IMR-90 (cell line): Measurements from ENCODE around the gene SRPK1. TPM values are rescaled to one million over a fixed set of nuclear protein-coding genes. Genes with fewer than 3 reads are reported as not detected.

ENCODE experiments used
- ATAC-seq: fragments of 200-7000 bp; cut with Tn5 transposase; 2 replicates; pipeline ENCODE4 v1.9.1; 2020; ENCODE audit warnings: low read depth, mild to moderate bottlenecking, moderate library complexity
- BruUV-seq: library from RNA; stranded (reverse); fragments of 400-500 nt; replicated peaks from 2 replicates; lab custom pipeline; 2021; lab: Mats Ljungman, UMichigan
- CTCF ChIA-PET: fragments of 300-600 bp; formaldehyde crosslinking; extraction: SDS; loops from one replicate; lab custom pipeline; 2021; ENCODE audit warnings: antibody characterized with exemption; lab: Yijun Ruan, JAX
- POLR2A ChIA-PET: fragments of 300-600 bp; sonication (Branson Sonifier 250); formaldehyde crosslinking; loops from one replicate; lab custom pipeline; 2022; ENCODE audit warnings: antibody characterized with exemption; ENCODE audit not compliant: unreplicated experiment; lab: Charles Lee
- DNase-seq: peaks from one replicate; pipeline ENCODE4 v3.0.0; 2013
- H2AFZ ChIP-seq: replicated peaks from 2 replicates; pipeline ENCODE3; 2013; ENCODE audit warnings: low read length, mild to moderate bottlenecking; ENCODE audit not compliant: poor library complexity
- H2AK5ac ChIP-seq: 2 replicates; pipeline ENCODE4 v1.6.1; 2013; ENCODE audit warnings: low read depth, low read length, inconsistent platforms
- H2AK9ac ChIP-seq: replicated peaks from 2 replicates; pipeline ENCODE3; 2013; ENCODE audit warnings: mild to moderate bottlenecking, low read depth, low read length, moderate library complexity; ENCODE audit not compliant: poor library complexity
- H2BK120ac ChIP-seq: 2 replicates; pipeline ENCODE4 v1.6.1; 2013; ENCODE audit warnings: low read depth, low read length, inconsistent platforms
- H2BK15ac ChIP-seq: 3 replicates; pipeline ENCODE4 v1.6.1; 2013; ENCODE audit warnings: low read depth, low read length, inconsistent platforms
- H2BK20ac ChIP-seq: 2 replicates; pipeline ENCODE4 v1.6.1; 2013; ENCODE audit warnings: low read depth, mild to moderate bottlenecking, inconsistent platforms, low read length, moderate library complexity
- H2BK5ac ChIP-seq: 2 replicates; pipeline ENCODE4 v1.6.1; 2013; ENCODE audit warnings: mild to moderate bottlenecking, low read depth, low read length, inconsistent platforms; ENCODE audit not compliant: poor library complexity, severe bottlenecking
- H3K14ac ChIP-seq: replicated peaks from 2 replicates; pipeline ENCODE4 v1.6.1; 2013; ENCODE audit warnings: low read depth, low read length, inconsistent platforms
- H3K18ac ChIP-seq: 2 replicates; pipeline ENCODE4 v1.6.1; 2013; ENCODE audit warnings: low read depth, low read length, control low read depth
- H3K23ac ChIP-seq: 2 replicates; pipeline ENCODE4 v1.6.1; 2013; ENCODE audit warnings: low read depth, low read length, inconsistent platforms
- H3K27ac ChIP-seq: 2 replicates; pipeline ENCODE4 v1.5.1; 2013; ENCODE audit warnings: mild to moderate bottlenecking, control low read depth, low read length; ENCODE audit not compliant: insufficient read depth
- H3K27me3 ChIP-seq: 2 replicates; pipeline ENCODE4 v1.6.1; 2013; ENCODE audit warnings: low read length; ENCODE audit not compliant: control insufficient read depth, insufficient read depth
- H3K36me3 ChIP-seq: 2 replicates; pipeline ENCODE4 v1.6.1; 2013; ENCODE audit warnings: low read length, mixed read lengths; ENCODE audit not compliant: control insufficient read depth, insufficient read depth
- H3K4ac ChIP-seq: 2 replicates; pipeline ENCODE4 v1.6.1; 2013; ENCODE audit warnings: low read depth, low read length, inconsistent platforms
- H3K4me1 ChIP-seq: 2 replicates; pipeline ENCODE4 v1.6.1; 2013; ENCODE audit warnings: low read length, mixed read lengths; ENCODE audit not compliant: control insufficient read depth, insufficient read depth
- H3K4me2 ChIP-seq: 2 replicates; pipeline ENCODE4 v1.6.1; 2013; ENCODE audit warnings: low read depth, mild to moderate bottlenecking, control low read depth, low read length, moderate library complexity
- H3K4me3 ChIP-seq: 2 replicates; pipeline ENCODE4 v1.5.1; 2013; ENCODE audit warnings: low read depth, mild to moderate bottlenecking, control low read depth, low read length, moderate library complexity; ENCODE audit not compliant: insufficient read depth
- H3K56ac ChIP-seq: 2 replicates; pipeline ENCODE4 v1.6.1; 2013; ENCODE audit warnings: low read length, inconsistent platforms; ENCODE audit not compliant: insufficient read depth; ENCODE audit errors: extremely low read depth
- H3K79me1 ChIP-seq, 2 experiments: 2 replicates each; pipeline ENCODE4 v1.6.1; 2013; ENCODE audit warnings: low read length in 2 of 2, inconsistent platforms in 1 of 2, low read depth in 1 of 2
- H3K9ac ChIP-seq: 2 replicates; pipeline ENCODE4 v1.6.1; 2013; ENCODE audit warnings: low read depth, low read length, control low read depth
- H3K9me1 ChIP-seq: 2 replicates; pipeline ENCODE4 v1.6.1; 2013; ENCODE audit warnings: low read length, inconsistent platforms; ENCODE audit not compliant: insufficient read depth
- H3K9me3 ChIP-seq: 2 replicates; pipeline ENCODE4 v1.6.1; 2013; ENCODE audit warnings: low read length; ENCODE audit not compliant: control insufficient read depth, insufficient read depth
- H4K20me1 ChIP-seq: 2 replicates; pipeline ENCODE4 v1.6.1; 2013; ENCODE audit warnings: low read length, inconsistent platforms; ENCODE audit not compliant: insufficient read depth
- H4K5ac ChIP-seq: 2 replicates; pipeline ENCODE4 v1.6.1; 2013; ENCODE audit warnings: mild to moderate bottlenecking, low read depth, low read length, control low read depth
- H4K8ac ChIP-seq, 2 experiments: 2 replicates each; pipeline ENCODE4 v1.6.1; 2013; ENCODE audit warnings: low read depth in 2 of 2, low read length in 2 of 2, control low read depth in 1 of 2, inconsistent platforms in 1 of 2
- H4K91ac ChIP-seq: 2 replicates; pipeline ENCODE4 v1.6.1; 2013; ENCODE audit warnings: low read depth, low read length, inconsistent platforms; ENCODE audit not compliant: insufficient read depth
- CEBPB ChIP-seq: IDR thresholded peaks from 2 replicates; pipeline ENCODE4 v1.6.1; 2012; ENCODE audit warnings: low read depth, low read length, improper control_type of control experiment
- ELK1 ChIP-seq: fragments of 150-350 bp; IDR thresholded peaks from 2 replicates; pipeline ENCODE4 v1.6.1; 2016; ENCODE audit warnings: low read depth, mild to moderate bottlenecking, low read length, moderate library complexity, borderline replicate concordance
- MXI1 ChIP-seq: IDR thresholded peaks from 2 replicates; pipeline ENCODE4 v1.6.1; 2012; ENCODE audit warnings: low read depth, mild to moderate bottlenecking, low read length, moderate library complexity, borderline replicate concordance
- POLR2A ChIP-seq: IDR thresholded peaks from 2 replicates; pipeline ENCODE4 v1.6.1; 2012; ENCODE audit warnings: mild to moderate bottlenecking, low read depth, low read length
- RFX5 ChIP-seq: IDR thresholded peaks from 2 replicates; pipeline ENCODE4 v1.8.0; 2012; ENCODE audit warnings: low read depth, mild to moderate bottlenecking, low read length, moderate library complexity
- WGBS, 2 experiments: methylation state at CpG; one replicate each; pipeline versions ENCODE4 v1.1.5 to v1.1.7; 2013; ENCODE audit warnings: missing lambda C conversion rate in 2 of 2; ENCODE audit not compliant: insufficient read length in 1 of 2; ENCODE audit errors: extremely low coverage in 2 of 2; 5-methylcytosine and 5-hydroxymethylcytosine counted together
- dilution Hi-C: fragments of 300-500 bp; cut with HindIII; formaldehyde crosslinking; loops from one replicate; pipeline ENCODE4 v1.14.3; 2018; ENCODE audit warnings: low sequenced_read_pairs; ENCODE audit not compliant: unreplicated experiment
- in situ Hi-C: fragments of 300-500 bp; cut with MboI; formaldehyde crosslinking; loops from 3 replicates; pipeline ENCODE4 v1.14.3; 2019; ENCODE audit warnings: low sequenced_read_pairs, inconsistent platforms, mixed read lengths
- intact Hi-C: fragments of 100-400 bp; cut with micrococcal nuclease; formaldehyde crosslinking; loops from 2 replicates; pipeline ENCODE4 v1.10.0; 2022
- polyA plus RNA-seq, 3 experiments: library from polyadenylated mRNA; depleted of rRNA; stranded (reverse); fragments of >200 nt; gene quantifications; 2 replicates each; pipeline ENCODE4 v1.2.3, GENCODE V29; 2012; ENCODE audit warnings: low replicate concordance in 1 of 3
- total RNA-seq: library from RNA; depleted of rRNA; stranded (reverse); fragments of >200 nt; gene quantifications from 2 replicates; pipeline ENCODE4 v1.2.3, GENCODE V29; 2012

Gene SRPK1
- total and polyA plus RNA-seq, 2 of the 4 experiments (the other 2 are of a cell fraction): 22.5 to 44.6 TPM

DNA sequence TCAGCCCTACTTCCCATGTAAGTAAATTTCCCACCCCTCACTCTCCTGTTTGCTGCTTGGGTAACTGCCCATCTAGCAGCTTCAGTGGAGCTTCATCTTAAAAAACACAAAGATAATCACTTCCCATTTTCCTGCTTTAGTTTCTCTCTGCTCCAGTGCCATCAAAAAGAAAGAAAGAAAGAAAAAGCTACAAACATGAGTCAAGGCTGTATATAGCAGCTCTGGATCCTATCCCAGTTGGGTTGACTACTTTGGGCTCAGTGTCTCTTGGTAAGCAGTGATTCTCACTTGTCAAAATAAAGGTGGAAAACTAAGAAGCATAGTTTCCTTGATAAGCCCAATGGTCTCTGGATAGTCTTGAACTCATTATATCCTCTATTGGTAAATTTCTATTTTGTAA lies 48.7 kb upstream of the SRPK1 start (continued):
- TF ChIP-seq ELK1 (no peak), RFX5 (no peak), CEBPB (no peak), MXI1 (no peak)

DNA sequence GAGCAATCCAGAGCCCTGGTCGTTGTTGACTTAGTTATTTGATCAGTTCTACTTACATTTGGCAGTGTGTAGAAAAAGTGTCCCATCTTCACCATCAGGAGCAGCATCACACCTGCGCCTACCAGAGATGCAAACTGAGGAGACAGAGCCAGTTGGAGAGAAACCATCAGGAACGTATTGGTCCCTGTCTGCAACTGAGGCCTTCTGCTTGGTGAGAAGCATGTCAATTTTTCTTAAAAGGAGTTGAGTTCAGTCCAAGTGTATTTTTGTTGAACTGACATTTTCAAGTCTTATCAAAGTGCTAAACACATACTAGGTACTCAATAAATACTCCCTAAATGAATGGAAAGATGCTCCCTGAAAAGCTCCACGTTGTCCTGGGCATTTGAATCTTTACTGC lies 47.9 kb upstream of the SRPK1 start:
- H2AK9ac ChIP-seq: no peak overlapping the region
- H2BK120ac ChIP-seq: no peak overlapping the region
- dilution Hi-C loops: no loop called here
- H3K27ac ChIP-seq: no peak overlapping the region
- H4K91ac ChIP-seq: no peak overlapping the region
- no peak overlapping the region for H3K9ac ChIP-seq
- no peak overlapping the region for H4K8ac ChIP-seq
- H2BK15ac ChIP-seq: no peak overlapping the region
- ATAC-seq: no peak
- TF ChIP-seq POLR2A: no peak
- no peaks in the 10 kb centered on the region for H3K79me1 ChIP-seq
- DNase-seq: no peak
- H3K18ac ChIP-seq: no peak overlapping the region
- no peak overlapping the region for H3K14ac ChIP-seq
- H3K9me1 ChIP-seq: no peaks in the 10 kb centered on the region; the same call in 1 of the 2 replicates
- intact Hi-C loops: no loop called here
- H4K5ac ChIP-seq: no peak overlapping the region
- no peaks in the 10 kb centered on the region for H4K20me1 ChIP-seq
- H3K56ac ChIP-seq: no peak overlapping the region
- H3K4me1 ChIP-seq: no peaks in the 10 kb centered on the region
- H3K27me3 ChIP-seq: peaks cover 2% of the 10 kb centered on the region
- no peaks in the 10 kb centered on the region for H3K36me3 ChIP-seq
- CTCF ChIA-PET: no interaction called here
- H2AFZ ChIP-seq: no peak overlapping the region
- H3K9me3 ChIP-seq: no peaks in the 10 kb centered on the region
- WGBS, 2 experiments: 80% methylated on average over 1 of the region's 4 CpGs; no CpG with 5 or more reads in 1 of the 2 experiments
- H3K4me2 ChIP-seq: no peak overlapping the region
- no peak overlapping the region for H3K4ac ChIP-seq
- H2BK5ac ChIP-seq: no peak overlapping the region
- H3K23ac ChIP-seq: no peak overlapping the region
- POLR2A ChIA-PET: no interaction called here
- no peak overlapping the region for H2BK20ac ChIP-seq
- in situ Hi-C loops: loop anchor here (25.0 kb wide), 1 partner anchor 432 kb away; no protein-coding TSS in a partner anchor
- BruUV-seq: no TSS peak
- H3K4me3 ChIP-seq: no peak overlapping the region
- no peak overlapping the region for H2AK5ac ChIP-seq
